ENCODE results near the gene OR2G2.

The OR2G2 gene, protein sequence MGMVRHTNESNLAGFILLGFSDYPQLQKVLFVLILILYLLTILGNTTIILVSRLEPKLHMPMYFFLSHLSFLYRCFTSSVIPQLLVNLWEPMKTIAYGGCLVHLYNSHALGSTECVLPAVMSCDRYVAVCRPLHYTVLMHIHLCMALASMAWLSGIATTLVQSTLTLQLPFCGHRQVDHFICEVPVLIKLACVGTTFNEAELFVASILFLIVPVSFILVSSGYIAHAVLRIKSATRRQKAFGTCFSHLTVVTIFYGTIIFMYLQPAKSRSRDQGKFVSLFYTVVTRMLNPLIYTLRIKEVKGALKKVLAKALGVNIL

DNA sequence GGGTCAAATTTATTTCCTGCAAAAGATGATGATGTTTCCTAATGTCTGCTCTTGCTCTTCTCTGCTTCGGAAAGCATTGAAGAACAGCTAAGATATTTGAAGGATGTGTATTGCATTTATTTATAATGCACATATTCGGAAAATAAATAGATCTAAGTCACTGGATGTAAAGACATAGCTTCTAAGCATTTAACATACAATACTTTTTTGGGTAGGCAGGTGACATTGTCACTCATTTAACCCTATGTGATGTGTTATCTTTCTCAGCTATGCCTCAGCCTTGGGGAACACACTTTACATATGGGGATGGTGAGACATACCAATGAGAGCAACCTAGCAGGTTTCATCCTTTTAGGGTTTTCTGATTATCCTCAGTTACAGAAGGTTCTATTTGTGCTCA lies at the start of gene OR2G2:
Gene OR2G2 (plus strand): TSS at position 301 of the 400 bp plus-strand sequence. CDS start 0 bp downstream, at position 301.
- no peak for DNase-seq

DNA sequence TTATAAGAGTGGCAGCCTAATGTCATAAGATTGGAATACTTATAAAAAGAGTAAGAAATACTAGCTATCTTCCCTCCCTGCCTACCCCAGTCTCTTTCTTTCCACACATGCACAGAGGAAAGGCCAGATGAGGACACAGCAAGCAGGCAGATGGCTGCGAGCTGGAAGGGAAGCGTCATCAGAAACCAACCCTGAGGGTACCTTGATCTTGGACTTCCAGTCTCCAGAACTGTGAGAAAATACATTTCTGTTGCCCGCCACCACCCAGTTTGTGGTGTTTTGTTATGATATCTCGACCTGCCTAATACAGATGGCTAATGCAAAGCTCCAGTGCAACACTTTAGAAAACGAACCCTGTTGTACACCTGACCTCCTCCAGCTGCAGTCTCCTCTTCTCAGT lies 49.6 kb upstream of the OR2G2 start:
- no peak for DNase-seq

DNA sequence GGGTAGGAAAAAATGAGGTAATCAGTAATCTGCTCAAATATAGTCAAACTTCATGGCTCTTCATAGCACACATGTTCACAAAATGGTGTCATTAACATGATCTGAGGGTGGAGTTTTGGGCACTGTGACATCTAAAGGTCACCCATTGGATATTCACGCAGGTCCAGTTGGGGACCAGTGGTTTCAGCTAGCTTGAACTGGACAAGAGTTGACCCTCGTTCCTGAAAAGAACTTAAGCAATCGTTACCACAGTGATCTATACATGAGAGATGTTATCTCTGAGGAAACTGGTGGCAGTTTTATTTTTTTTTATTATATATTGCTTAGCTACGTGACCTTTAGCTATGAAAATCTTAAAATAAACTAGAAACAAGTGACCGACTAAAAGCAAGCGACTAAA lies 48.9 kb upstream of the OR2G2 start:
- DNase-seq: no peak

DNA sequence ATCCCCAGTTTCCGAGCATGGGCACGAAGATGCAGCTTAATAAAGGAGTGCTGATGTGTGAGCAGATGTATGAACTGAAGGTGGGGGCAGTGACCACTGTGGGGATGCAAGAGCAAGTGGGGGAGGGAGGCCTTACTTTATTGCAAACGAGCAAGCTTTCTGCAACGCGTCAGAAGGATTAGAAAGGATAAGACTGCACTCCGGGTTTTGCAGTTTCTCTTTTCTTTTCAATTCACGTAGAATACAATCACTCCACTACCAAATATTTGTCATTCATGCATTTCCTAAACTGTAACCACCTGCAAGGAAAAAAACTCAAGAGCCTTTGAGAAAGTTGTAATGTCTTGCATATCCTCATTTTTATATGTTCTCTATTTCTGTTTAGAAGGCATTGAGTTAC lies 47.6 kb upstream of the OR2G2 start:
- no peak for DNase-seq

DNA sequence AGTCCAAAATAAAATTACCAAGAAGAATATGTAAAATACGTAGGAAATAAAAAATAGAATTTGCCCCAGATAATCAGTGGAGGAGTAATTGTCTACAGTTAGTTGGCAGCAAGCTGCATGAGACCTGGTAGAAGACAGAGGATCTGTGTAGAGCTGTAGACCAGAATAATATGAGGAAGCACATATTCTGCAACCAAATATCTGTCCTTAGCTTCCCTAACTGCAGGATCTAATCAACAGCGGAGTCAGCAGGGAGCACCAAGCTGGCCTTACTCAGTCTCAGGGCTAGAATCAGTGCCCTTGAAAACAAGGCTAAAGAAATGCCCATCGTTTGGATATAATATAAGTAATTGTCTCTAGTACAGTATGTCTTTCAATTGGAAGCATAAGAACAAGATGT lies 45.3 kb upstream of the OR2G2 start:
- no peak for DNase-seq

DNA sequence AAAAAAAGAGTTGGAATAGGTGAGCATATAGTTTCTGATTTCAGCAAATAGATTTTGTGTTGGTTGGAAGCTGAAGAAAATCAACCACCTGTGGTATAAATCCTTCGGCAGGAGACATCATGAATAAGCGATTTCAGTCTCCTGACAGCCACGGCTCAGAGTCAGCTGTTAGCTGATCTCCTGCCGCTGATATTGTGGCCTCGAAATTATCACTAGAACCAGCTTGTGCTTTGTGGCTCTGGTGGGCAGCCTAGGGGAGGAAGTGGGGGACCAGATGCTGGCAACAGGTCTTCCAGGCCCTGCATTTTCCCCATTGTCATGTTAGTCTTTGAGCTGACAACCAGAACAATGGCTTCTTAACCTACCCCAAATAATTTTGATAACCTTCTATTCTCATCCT lies 40.1 kb upstream of the OR2G2 start:
- no peak for DNase-seq

DNA sequence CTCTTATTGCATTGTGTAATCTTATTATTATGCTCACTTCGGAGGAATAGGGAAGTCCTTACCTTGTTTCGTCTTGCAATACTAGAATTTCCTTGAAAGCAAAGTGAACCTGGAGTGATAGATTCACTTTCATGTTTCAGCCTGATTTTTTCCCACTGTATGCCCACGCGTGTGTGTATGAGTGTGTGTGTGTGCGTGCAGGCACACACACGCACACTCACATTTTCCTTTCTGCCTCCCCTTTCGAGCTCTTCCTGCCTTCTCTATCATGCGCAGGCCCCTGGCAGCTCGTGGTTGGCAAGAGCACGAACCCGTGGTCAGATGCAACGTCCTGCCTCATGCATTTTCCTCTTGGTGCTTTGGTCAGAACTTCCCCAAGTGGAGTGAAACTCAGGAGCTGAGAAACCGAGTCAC lies 39.4 kb upstream of the OR2G2 start, which contains the start of gene GCSAML:
Gene GCSAML (plus strand): TSS at position 366 of the 414 bp plus-strand sequence. CDS start 58 bp downstream, outside the sequence.
- no peak for DNase-seq

DNA sequence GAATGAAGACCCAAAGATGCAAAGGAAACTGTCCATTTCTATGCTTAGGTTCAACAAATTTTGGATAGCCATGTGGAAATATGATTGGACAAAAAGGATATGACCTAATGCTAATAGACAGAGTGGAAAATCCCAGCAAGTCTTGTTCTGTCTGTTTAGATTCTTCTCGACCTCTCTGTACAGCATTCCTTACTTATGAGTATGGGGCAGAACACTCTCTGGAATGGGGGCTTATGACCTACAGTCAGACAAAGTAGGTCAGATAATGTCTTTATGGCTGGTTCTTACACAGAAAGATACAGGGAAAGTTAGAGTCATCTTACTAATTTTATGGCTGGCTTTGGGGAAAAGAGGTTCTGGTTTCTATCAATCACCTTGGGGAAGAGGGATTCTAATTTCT lies 36.4 kb upstream of the OR2G2 start:
- peak; percentile 72 for DNase-seq

DNA sequence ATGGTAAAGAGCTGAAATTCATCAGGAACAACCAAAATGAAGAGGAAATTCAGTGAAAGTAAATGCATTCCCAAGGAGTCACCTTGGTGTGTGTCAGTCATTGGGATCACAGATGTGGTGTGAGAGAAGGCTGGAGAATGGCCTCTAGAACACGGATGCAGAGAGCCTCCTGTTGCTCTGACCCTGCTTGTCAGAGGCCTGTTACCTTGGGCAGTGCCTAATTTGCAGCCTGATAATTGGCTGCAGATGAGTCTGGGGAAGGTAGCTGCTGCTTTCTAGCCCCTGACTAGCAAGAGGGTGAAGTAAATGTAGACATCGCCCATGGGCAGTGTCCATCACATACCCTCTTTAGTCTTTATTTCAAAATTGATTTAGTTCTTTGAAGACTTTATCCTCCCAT lies 35.9 kb upstream of the OR2G2 start:
- DNase-seq: no peak

DNA sequence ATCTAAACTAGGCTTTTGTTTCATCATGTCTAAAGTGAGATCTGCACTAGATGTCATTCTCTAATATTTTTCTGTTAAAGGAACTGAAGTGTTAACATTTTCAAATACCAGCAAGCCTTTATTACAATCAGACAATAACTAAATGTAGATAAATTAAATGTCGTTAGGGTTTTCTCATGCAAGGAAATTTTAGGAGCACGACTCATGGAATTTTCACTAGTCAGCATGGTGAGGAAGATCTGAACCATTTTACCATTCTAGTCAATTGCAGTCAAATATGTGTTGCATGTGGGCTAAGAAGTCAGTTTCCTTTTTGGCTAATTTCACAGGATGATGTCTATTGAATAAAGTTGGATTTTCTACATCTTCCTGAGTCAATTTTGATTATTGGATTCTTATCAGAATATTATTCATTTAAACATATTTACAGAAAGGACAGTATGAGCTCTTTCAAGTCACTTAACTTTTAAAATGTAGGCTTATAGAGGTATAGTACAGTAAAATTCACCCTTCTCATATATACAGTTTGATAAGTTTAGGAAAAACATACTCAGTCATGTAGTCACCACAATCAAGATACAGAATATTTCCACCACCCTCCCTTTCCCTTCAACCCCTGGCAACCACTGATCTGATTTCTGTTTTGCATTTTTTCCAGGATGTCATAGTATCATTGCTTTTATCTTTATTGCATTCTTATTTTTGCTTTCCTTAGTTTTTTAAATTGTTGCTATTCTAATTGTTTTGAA lies 30.1 kb upstream of the OR2G2 start:
- DNase-seq: peak; percentile 58

DNA sequence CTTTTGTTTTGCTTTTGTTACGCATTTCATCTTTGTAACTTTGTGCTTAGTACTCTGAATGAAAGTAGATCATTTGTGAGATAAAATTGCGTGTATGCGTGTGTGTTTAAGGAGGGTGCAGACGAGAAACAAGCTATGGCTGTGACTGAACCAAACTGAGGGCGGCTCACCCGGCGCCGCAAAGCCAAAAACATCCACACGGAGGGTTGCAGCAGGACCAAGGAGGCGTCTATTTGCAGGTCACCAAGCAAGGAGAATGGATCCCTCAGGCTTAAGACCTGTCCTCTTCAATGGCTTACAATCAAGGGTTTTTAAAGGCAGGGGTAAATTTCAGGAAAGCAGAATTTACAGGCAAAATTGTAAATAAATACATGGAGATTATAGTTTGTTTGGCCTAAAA lies 26.4 kb upstream of the OR2G2 start:
- no peak for DNase-seq

DNA sequence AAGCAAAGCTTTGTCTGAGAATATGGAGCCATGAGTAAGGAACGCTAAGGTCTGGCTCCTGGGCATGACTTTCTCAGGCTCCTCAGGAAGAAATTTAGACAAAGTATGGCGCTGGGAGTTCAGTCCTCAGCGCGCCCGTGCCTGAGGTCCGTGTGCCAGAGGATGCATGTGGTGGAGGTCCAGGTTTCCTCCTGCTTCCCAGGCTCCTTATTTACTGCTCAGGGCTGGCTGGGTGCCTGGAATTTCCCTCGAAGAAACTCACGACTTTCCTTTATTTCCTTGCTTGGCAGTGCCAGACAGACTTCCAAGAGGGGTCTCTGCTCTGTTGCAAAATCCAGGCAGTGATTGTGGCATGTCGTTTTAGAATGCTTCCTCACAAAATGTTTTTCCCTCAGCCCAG lies 26.0 kb upstream of the OR2G2 start:
- DNase-seq: no peak

DNA sequence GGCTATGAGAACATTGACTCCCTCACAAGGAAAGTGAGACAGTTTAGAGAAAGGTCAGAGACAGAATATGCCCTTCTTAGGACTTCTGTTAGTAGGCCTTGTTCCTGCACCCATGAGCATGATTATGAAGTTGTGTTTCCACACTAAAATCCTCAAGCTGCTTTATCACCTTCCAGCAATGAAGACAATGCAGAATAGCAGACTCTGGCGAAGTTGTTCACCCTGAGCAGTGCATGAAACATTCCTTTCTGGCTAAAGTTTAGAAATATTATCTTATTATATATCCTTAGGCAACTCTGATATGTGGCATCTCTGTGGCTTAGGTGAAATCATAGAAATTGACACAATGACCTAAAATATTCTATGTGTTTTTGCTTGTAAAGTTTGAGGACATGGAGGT lies 13.9 kb upstream of the OR2G2 start:
- no peak for DNase-seq

DNA sequence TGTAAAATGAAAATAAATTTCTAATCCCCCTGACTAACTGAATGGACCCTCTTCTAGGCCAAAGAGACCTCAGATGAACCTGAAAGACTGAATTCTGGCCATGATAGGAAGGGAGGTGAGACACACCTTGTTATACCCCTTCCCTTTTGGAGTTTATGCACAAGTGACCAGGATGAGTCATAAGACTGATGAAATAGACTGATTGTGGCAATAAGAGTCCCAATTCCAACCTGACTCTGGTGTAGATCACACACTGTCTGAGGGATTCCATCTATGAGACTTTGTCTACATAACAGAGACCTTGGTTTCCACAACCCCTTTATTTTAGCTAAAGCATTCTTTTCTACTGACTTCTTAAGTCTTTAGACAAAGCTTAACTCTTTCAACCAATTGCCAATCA lies 13.5 kb upstream of the OR2G2 start:
- DNase-seq: no peak

DNA sequence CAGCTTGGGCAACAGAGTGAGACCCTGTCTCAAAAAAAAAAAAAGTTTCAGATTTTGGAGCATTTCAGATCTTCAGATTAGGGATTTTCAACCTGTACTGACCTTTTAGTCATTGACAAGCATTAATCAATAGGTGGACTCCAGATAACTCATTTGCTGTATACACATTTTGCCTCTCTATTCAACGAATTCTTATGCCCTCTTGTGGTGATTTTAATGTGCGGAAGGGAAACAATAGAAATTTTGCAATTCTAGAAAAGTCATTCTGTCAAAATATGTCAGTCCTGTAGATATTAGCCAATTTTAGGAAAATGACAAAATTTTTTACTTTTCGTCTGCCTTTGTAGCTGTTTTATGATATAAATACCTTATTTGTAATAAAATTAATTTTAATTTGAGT lies 11.6 kb upstream of the OR2G2 start:
- DNase-seq: no peak

DNA sequence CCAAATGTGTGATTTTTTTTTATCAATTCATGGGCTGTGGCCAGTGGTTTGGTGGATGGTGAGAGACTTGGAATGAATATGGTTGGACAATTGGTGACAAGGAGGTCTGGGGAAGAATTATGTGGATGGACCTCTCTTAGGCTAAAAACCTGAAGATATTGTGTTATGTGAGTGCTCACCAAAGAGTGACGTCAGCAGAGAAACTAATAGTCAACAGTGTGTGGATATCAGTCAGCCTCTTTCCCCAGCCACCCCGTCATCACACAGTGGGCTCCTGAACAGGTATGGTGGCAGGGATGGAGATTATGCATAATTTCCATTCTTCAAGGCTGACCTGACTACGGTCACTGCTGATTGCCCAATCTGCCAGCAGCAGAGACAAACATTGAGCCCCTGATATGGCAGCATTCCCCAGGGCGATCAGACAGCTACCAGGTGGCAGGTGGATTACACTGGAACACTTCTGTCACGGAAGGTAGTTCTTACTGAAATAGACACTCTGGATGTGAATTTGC lies 9.2 kb upstream of the OR2G2 start:
- DNase-seq: no peak

DNA sequence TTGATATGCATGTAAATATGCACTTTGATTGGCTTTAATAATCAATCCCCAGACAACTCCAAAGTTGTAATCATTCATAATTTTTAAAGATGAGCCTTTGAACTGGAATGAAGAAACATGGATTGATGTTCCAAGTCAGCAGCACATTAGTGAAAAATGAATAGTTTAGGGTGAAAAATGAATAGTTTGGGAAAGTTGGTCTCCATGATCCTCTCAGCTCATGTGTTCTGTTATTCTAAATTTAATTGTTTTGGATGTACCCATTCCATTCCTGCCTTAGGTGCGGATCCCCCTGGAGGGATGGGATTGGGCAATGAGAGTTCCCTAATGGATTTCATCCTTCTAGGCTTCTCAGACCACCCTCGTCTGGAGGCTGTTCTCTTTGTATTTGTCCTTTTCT lies 17.1 kb downstream of the OR2G2 start, which contains the start of gene OR2G3:
Gene OR2G3 (plus strand): TSS at position 301 of the 400 bp plus-strand sequence. CDS start 0 bp downstream, at position 301.
- no peak for DNase-seq

DNA sequence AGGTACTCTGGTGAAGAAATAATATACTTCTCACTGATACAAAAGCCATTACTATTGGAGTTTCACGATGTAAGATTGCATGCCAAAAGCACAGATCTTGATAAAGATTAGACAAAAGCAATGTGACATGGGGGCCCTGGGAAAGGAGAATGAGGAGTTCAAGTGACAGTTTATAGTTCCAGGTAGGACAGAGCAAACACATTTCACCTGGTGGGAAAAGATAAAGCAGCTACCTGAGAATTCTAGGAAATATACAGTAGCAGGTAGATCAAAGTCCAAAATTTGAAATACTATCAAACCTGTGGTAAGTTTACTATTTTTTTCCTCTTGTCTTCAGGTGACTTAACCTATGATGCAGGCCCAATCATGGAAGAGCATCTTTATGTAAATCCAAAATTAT lies 25.2 kb downstream of the OR2G2 start:
- DNase-seq: no peak

DNA sequence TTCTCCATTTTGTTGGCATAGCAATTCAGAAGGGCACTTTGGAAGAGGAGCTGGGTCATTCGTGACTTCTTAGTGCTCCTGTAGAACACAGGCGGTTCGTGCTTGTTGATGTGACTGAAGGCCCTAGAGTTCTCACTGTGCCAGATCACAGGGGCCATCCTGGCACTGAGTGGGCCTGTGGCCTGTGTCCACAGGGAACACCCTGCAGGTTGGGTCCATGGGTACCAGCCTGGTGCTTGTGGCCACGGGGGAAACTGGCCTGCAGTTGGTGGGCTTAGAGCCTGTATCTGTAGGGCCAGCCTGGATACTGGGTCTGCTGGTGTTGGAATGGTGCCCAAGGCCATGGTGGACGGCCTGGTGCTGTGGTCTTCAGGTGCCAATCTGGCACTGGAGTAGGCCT lies 26.5 kb downstream of the OR2G2 start:
- DNase-seq: no peak

DNA sequence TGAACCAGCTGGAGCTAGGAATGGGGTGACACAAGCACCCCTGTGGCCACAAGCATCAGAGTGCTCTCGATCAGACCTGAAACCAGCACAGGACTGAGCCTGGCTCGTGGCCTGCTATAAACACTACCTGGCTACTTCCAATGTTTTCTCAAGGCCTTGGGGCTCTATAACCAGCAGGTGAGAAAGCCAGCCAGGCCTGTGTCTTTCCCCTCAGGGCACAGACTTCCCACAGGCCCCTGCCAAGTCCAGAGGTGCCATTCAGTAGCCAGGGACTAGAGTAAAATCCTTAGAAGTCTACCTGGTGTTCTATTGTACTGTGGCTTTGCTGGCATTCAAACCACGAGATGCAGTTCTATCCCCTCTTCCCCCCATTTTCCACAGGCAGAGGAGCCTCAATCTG lies 39.8 kb downstream of the OR2G2 start:
- no peak for DNase-seq

DNA sequence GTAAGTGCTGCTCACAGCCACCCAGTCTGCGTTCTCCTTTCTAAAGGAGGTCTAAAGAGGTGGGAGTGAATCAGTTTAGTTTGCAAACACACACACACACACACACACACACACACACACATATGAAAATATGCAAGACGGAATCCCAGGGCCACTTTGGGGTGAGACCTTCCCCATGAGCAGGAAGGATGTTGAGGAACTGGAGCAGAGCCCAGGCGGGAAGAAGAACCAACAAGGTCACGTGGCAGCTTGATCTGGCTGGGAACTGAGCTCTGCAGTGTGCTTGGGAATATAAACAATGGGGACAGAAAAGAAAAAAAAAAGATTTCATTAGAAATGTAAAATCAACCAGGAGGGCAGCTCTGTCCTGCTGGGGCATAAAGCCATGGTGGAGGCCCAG lies 49.9 kb downstream of the OR2G2 start:
- DNase-seq: no peak

DNA sequence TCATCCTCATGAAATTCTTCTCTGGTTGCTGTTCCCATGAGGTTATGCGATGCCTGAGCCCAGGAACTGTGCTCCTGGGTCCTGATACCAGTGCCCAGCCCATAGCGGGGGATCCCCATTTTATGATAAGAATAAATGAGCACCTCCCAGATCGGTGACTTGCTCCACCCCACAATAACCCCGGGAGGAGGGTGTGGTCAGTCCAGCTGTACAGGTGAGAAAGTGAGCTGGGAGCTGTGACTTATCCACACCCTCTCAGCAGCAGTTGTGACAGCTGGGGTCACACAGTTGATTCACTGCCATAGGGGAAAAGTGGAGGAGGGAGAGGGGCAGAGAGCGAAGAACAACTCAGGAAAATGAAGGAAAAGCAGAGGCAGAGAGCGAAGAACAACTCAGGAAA lies 50.6 kb downstream of the OR2G2 start:
- DNase-seq: no peak
